GM19438 (cell line): ENCODE data around the gene AP2A2.
"Not testable (repeated sequence)": the region's sequence is repeated elsewhere in the genome, so short reads cannot be mapped to it uniquely, and the experiment has no call there.

Experiments
- ATAC-seq: cut with Tn5 transposase; IDR thresholded peaks from one replicate; pipeline ENCODE4 v1.9.1; 2021; ENCODE audit warnings: low read depth; ENCODE audit not compliant: unreplicated experiment

The AP2A2 gene

DNA sequence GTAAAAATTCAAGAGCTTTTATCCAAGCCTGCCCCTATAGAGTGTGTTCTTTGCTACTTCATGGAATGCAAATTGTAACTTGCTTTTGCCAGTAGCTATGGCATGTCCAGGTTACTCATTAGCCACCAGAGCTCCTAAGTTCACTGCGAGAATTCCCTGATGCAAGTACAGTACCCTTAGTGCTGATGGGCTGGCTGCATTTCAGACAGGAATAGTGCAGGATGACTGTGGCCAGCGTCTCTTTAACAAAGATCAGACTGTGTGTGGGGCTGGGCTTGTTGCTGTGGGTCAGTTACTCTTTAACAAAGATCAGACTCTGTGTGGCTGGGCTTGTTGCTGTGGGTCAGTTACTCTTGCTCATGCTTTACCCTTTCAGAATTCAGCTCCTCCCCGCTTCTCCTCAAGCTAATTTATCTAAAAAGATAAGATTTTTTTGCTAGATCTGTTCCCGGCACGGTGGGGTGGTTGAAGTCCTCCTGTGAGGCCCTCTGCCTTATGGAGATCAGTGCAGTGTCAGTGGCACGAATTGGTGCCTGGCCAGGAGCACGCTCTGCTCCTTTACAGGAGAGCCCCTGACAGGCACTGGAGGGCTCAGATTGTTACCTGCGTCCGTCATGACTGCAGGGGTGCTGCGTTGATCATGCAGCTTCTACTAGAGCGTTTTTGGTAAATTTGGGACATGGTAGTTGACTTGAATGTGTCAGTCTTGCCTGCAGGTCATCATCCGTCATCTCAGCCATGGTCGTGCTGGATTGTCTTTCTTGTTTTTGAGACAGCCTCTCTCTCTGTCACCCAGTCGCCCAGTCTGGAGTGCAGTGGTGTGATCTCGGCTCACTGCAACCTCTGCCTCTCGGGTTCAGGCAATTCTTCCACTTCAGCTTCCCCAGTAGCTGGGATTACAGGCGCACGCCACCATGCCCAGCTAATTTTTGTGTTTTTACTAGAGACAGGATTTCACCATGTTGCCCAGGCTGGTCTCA, 27.0 kb downstream of the AP2A2 start:
- ATAC-seq = no peak

DNA sequence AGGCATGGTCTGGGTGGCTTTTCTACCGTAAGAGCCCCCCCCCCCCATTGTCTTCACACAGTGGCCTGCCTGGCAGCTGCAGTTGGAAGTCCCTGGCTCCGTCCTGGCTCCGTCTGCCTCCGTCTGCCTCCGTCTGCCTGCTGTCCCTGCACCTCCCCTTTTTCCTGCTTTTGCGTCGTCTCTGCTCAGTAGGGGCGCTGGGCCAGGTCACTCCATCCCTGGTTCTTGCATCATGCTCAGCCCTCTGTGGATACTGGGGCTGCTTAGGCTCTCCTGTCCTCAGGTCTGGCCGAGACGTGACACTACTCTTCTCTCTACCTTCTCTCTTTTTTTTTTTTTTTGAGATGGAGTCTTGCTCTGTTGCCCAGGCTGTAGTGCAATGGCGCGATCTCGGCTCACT, 27.8 kb downstream of the AP2A2 start:
- no peak for ATAC-seq

DNA sequence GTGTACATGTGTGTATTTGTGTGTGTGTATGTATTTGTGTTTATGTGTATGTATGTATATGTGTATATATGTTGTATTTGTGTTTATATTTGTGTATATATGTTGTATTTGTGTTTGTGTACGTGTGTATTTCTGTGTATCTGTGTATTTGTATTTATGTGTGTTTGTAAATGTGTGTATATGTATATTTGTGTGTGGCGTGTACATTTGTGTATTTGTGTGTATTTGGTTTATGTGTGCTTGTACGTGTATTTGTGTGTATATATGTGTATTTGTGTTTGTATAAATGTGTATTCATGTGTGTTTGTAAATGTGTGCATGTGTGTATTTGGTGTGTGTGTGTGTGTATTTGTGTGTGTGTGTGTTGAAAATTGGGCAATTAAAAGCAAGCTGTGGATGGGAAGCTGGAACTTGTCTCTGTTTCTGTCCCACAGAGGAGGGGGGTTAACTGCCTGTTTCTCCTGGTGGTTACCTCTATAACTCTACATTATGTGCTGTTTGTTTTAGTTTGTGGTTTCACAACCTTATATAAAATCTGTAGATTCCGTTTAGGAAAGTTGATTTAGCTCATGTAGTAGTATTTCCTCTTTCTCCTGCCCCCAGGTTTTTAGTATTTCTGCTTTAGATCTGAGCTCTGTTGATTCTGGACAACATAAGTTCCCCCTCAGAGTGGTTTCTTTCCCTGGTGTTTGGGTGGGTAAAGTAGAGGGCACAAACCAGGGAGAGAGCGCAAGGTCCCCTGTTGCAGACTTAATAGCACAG, 28.9 kb downstream of the AP2A2 start:
- ATAC-seq = no peak

DNA sequence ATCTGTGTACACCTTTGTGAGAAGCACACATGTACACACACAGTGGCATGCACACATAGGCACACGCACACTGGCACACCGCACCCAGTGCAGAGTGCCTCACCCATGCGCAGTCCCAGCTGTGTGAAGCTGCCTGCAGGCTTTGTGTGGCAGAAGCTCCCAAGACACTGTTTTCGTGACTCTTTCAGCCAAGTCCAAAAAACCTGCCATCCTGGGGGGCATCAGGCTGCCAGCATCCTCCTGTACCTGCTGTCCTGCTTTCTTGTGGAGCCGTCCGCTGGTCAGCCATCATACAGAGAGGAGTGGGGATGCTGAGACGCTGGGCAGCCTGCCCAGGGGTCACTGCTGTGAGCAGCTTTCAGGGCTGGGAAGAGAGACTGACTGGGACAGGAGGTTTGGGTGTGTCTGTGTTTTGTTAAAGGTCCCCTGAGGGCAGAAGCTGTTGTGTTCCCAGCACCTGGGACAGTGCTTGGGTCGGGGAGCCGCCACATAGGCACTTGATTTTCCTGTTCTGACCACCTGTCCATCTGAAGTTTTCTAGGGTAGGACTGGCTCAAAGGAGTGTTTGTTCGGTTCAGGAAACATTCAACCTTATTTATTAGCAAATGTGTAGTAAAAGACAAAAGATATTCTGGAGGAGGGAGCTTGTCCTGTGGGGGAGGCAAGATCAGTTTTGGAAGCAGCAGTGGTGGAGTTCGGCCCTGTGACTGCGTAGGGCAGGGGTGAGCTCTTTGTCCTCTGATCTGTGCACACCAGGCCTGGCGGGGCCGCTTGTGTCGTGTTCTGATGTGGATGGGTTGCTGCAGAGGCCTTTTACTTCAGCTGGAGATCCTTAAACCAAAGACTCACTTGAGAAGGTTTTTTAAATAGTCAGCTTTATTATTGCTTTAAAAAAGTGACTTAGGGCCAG, 29.7 kb downstream of the AP2A2 start:
- ATAC-seq = no peak

DNA sequence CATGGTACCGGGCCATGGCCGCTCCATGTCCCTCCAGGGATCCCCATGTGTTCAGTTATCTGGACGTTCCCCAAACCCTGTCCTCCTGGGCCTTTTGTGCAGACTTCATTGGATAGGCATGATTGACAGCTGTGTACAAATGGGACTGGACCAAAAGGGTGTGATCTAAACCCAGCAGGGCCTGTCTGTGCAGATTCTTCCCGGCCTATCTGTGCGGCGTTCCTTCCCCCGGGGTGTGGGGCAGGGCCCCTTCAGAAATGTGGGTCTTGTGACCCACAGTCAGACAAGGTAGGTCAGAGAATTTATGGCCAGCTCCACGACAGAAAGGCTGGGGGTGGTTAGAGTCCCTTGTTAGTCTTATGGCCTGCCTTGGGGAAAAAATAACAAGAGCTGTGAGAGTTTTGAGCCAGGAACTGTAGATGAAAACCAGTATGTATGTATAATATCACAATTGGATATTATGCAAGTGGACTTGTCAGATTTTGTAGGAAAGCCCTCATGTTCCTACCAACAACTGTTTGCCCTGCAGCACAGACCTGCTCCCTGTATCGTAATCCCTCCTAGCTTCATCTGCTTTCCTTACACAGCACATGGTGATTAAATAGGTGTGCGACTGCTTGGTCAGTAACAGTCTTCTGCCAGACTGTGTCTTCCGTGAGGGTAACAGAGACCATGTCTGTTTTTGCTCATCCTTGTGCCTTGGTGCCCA, 31.7 kb downstream of the AP2A2 start:
- ATAC-seq = no peak

DNA sequence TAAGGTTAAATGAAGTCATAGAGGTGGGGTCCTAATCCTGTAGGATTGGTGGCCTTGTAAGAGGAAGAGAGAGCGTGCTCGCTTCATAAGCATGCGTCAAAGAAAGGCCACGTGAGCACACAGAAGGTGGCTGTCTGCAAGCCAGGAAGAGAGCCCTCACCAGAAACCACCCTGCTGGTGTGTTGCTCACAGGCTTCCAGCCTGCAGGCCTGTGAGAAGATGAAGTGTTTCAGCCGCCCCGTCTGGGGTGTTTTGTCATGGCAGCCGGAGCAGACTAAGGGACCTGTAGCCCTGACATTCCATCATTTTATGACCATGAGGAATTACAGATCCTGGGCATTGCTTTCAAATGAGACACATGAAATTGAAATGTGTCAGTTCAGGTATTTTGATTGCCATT, 32.4 kb downstream of the AP2A2 start:
- no peak for ATAC-seq

DNA sequence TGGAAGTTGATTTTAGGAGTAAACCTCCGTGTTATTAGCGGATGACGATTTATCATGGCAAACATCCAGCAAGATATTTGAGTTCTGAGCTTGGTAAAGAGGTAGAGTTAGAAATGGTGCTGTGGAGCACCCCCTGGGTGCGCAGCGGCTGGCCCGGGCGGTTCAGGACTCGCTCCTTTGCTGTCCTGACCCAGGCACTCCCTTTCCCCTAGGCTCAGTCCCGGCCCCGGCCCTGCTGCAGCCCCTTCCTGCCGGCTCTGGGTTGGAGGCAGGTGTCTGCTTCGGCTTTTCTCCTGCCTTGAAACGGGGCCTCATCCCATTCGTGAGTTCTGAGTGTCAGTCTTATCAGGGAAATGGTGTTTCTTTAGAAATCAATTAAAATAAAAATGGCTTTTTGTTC, 33.4 kb downstream of the AP2A2 start:
- ATAC-seq = no peak

DNA sequence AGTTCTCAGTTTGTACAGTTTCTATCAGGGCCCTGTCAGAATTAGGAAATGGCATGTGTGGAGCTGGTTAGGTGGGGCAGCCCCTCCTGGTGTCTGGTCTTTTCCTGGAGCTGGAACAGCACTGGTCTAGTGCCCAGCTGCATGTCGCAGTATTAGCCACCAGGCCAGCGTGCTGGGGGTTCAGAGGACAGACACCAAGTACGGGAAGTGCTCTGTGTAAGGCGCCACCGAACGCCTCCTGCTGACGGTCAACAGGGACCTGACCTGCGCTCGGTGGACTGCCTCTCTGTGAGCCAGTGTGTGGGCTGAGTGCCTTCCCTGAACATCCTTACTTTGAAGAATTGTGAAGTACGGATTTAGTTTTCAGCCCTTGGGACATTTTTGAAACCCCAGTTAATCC, 33.9 kb downstream of the AP2A2 start:
- no peak for ATAC-seq

DNA sequence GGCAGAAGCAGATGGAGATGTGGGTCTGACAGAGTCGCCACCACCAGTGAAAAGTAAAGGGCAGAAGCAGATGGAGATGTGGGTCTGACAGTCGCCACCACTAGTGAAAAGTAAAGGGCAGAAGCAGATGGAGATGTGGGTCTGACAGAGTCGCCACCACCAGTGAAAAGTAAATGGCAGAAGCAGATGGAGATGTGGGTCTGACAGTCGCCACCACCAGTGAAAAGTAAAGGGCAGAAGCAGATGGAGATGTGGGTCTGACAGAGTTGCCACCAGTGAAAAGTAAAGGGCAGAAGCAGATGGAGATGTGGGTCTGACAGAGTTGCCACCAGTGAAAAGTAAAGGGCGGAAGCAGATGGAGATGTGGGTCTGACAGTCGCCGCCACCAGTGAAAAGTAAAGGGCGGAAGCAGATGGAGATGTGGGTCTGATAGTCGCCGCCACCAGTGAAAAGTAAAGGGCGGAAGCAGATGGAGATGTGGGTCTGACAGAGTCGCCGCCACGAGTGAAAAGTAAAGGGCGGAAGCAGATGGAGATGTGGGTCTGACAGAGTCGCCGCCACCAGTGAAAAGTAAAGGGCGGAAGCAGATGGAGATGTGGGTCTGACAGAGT, 35.7 kb downstream of the AP2A2 start:
- ATAC-seq = not testable (repeated sequence)

DNA sequence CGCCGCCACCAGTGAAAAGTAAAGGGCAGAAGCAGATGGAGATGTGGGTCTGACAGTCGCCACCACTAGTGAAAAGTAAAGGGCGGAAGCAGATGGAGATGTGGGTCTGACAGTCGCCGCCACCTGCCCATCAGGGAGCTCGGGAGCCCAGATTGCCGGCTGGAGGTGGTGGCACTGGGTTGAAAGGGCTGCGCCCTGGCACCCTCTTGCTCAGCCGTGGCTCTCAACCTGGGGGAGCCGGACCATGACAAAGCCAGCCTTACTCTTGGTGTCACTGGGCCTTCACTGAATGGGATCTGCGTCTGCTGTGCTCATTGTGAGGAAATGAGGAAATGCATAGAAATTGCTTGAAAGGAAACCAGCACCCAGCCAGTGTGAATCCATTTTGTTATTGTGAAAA, 36.3 kb downstream of the AP2A2 start:
- ATAC-seq = no peak

DNA sequence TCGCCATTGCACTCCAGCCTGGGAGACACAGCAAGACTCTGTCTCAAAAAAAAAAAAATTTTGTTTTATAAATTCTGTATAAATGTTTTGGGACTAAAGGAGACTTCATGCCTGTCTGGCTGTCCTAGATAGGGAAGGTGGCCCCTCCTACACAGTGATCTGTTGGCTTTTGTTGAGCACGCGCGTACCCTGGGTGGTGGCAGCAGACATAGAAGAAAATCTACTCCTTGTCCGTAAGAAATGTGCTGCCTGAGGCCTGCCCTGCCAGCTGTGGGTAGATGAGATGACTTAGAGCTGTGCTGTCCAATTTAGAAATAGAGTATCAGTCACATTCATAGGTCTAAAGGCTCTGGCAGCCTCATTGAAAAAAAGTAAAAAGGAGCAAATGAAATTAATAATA, 37.0 kb downstream of the AP2A2 start:
- ATAC-seq = no peak

DNA sequence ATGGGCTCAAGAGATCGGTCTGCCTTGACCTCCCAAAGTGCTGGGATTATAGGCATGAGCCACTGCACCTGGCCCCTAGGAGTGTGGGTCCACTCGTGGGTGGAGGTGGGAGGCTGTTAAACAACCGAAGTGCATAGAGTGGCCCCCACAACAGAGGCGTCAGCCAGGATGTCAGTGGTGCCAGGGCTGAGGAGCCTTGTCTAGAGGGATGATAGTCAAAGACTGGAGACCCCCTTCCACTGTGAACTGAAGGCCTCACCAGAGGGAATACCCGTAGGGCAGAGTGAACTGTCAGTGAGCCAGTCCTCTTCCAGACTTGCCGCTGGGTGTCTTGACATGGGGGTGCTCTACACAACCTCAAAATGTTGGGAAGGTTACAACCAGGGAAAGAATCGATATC, 38.2 kb downstream of the AP2A2 start:
- no peak for ATAC-seq

DNA sequence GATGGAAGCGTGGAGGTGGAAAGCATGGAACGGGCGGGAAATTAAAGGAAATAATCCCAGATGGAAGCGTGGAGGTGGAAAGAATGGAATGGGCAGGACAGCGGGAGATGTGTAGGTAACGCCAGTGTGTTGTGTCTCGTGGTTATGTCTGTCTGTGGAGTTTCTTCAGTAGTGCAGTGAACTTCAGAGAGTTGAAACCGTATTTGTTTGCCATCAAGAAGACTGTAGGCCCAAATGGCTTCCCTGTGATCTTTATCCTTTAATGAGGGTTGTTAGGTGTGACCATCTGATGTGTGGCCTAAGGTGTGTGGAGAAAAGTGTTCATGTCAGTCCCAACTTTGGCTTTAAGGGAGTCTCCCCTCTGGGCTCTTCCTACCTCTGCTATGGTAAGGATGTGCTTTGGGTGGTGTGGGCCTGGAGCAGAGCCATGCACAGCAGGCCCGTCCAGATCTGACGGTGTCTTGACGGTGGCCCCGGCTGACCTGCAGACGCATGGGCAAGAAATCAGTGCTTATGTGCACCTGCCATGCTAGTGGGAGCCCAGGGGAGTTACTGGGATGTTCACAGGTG, 39.6 kb downstream of the AP2A2 start:
- no peak for ATAC-seq

DNA sequence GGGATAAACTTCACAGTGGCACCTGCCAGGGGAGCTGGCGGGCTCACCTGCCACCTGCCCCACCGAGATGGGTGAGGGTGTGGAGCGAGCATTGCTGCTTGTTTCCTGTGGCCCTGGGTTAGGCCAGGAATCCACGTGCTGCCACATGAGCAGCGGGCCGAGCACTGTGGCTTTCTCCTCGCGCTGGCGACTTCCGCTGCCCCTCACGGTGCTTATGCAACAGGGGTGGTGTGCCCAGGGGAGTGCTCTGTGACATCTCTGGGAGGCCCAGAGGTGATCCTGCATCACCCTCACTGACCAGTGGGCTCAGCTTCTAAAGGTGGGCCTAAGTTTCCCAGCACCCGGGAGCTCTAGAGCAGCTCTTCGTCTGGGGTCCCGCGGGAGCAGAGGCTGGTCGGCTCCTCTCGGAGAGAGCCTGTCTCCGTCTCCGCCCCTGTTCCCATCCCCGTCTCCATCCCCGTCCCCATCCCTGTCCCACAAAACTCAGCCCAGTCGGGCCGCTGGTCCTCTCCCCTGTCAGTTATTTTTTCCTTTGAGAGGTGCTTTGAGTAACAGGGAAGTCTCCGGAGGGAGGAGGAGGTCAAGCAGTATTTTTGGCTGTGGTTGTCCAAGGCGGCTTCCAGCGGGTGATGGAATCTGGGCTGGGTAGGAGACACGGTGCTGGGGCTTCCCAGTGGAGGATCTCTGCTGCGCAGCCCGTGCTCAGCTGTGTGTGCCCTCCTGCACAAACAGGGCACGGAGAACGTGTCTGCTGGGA, 42.5 kb downstream of the AP2A2 start:
- no peak for ATAC-seq

DNA sequence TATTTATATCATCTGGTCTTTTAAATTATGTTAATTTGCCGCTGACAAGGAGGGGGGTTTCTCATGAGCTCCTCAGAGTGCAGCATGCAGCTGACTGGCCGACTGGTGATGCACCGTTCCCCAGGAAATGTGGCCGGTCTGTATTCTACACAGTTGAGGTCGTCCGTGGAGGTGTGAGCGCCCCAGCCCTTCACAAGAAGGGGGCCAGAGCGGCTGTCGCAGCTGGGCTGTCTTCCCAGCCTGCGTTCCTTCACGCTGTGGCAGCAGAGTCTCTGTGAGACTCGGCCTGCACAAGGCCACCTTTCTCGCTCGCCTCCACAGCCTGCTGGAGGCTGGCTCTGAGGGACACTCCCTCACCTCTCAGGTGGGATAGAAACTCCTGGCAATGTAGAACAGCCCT, 43.2 kb downstream of the AP2A2 start:
- ATAC-seq = no peak

DNA sequence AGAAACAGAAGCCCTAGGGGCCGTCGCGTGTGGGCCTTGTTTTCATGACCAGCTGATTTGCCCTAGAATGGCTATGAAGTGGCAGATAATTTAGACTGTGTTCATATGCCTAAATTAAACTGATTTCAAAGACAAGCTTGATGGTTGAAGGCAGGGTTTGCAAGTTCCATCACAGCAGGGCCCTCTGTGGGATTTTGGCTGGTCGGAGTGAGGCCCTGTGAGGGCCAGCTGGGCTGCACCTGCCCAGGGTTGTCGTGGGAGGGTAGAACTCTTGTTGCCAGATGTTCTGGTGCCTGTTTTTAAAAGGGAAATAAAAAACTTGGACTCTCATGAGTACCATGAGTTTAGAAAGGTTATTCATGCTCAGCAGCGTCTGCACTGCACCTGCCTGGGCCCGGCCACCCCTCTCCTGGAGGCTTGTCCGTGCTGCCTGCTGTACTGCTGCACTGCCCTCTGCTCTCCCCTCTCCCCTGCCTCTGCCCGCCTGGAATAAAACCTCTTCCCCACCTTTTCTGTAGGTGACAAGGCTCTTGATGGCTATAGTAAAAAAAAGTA, 44.1 kb downstream of the AP2A2 start:
- ATAC-seq = no peak

DNA sequence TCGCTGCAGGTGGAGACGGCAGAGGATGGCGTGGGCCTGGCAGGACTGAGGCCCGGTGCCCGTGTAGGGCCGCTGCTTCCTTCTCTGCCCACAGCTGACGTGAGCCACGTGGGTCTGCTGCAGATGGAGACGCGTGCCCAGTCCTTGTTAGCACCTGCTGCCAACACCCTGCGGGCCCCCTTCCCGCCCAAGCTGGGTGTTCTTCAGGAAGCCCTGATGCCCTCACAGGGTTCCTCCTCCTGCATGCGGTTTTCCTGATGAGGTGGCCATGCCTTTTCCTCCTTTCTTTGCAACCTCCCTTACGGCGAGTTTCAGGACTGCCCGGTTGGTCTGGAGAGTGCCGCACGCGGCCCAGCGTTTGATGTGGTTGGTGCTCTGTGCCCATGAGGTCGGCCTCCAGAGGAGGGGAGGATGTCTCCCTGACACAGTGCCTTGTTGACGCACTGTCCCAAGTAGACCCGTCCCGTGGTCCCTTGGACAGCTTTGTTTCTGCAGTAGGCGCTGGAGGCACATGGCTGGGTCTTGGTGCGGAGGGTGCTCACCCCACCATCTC, 44.7 kb downstream of the AP2A2 start:
- ATAC-seq = no peak

DNA sequence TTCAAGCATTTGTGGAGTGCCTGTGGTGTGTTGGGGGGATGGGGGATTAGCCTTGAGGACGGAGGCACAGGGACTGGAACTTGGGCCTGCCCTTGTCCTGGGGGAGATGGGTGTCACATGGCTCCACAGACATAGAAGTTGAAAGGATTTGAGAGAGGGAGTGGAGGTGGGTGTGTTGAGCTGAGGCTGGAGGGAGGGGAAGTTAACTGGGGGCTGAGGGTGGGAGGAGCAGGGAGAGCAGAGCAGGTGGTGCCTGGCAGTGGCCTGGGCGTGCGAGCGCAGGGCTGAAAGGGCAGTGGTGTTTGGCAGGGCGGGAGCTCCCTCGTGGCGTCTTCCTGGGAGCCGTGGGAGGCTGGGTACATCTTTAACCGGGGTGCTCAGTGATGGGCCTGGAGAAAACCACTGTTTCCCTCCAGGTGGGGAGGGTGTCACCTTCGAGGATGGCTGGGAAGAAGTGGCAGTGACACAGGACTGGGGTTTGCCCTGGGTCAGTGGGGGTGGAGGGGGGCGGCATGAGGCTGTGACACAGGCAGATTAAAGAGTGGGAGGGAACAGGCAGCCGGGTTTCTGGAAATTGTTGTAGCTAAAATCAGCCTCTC, 45.5 kb downstream of the AP2A2 start:
- ATAC-seq = no peak
